Activated T-helper 1 cell treated with Interleukin-2 at 50 U/mL for 16 hours (primary cell): ENCODE data around the gene ELK1.

ENCODE experiments used
- DNase-seq: peaks from one replicate; pipeline ENCODE4 v3.0.0-alpha.2; 2020; ENCODE audit warnings: low read depth

The ELK1 gene

DNA sequence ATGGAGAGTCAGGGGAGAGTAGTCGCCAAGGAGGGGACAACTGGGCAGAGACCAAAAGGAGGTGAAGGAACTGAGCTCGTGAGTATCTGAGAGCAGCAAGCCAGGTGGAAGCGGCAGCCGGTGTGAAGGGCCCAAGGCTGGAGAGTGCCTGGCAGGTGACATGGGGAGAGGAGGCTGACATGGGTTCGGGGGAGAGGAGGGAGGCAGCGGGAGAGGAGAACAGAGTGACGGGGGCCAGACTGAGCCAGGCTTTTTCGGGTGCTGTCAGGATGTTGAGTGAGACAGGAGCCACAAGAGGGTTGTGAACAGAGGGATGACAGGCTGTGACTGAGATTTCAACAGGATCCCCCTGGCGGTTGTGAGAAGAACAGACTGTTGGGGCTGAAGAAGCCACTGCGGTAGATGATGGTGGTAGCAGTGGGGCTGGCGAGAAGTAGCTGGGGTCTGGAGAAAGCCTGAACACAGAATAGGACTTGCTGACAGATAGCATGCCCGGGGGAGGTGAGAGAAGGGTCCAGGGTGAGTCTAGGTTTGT lies 5.7 kb downstream of the ELK1 start:
- DNase-seq = no peak

DNA sequence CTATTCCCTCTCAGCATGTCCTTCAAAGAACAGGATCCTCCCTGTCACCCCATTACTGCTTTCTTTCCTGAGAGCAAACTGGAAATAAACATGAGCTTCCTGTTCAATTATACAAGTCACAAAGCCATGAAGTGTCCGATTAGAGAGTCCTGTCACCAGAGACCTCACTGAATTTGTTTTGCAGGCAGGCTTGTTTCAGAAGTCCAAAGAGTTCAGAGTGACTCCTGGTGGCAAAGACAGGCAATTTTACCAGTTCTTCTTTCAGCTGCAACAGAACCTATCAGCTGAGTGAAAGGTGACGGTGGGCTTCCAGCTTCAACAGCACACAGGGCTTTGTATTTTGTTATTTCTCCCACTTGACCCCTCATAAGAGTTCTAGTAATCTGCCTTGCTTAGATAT lies 6.4 kb downstream of the ELK1 start:
- DNase-seq = no peak

GRCh38 chrX:47638816-47639215 lies 11.5 kb downstream of the ELK1 start:
- DNase-seq = no peak

- DNase-seq = no peak
These were observed 12.7 kb downstream of the ELK1 start for GRCh38 chrX:47637546-47638195.

- DNase-seq = no peak
These were observed 15.3 kb downstream of the ELK1 start for GRCh38 chrX:47634871-47635575.

- no peak for DNase-seq
These were observed 16.4 kb downstream of the ELK1 start for GRCh38 chrX:47633689-47634590.

DNA sequence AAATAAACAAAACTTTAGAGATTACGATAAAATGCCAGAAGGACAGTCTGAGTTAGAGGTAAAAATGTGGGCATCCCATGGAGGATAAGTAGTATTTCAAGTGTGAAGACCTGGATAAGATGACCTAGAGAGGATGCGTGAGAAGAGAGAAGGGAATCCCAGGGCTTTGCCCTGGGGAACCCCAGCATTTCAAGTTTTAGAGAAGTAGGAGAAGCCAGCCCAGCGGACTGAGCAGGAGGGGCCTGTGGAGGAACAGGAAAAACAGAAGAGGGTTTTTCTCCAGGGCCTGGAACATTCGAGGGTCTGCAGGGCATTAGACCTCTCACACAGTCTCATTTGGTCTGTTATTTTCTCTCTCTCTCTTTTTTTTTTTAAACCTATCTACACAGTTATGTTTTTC lies 17.7 kb downstream of the ELK1 start:
- DNase-seq = no peak

- no peak for DNase-seq
These were observed 18.7 kb downstream of the ELK1 start for GRCh38 chrX:47631676-47632075.

GRCh38 chrX:47629419-47630200 lies 20.8 kb downstream of the ELK1 start, which contains the start of gene CFP:
TSS of gene CFP (minus strand) at chrX:47629930. CDS start at chrX:47629844, 86 bp downstream.
- no peak for DNase-seq

GRCh38 chrX:47628982-47629381 lies 21.4 kb downstream of the ELK1 start:
- DNase-seq = no peak

GRCh38 chrX:47625365-47625764 lies 25.0 kb downstream of the ELK1 start:
- DNase-seq = no peak

GRCh38 chrX:47623540-47624027 lies 26.8 kb downstream of the ELK1 start:
- DNase-seq = peak; percentile 11

- DNase-seq = no peak
These were observed 28.5 kb downstream of the ELK1 start for GRCh38 chrX:47621851-47622250.

DNA sequence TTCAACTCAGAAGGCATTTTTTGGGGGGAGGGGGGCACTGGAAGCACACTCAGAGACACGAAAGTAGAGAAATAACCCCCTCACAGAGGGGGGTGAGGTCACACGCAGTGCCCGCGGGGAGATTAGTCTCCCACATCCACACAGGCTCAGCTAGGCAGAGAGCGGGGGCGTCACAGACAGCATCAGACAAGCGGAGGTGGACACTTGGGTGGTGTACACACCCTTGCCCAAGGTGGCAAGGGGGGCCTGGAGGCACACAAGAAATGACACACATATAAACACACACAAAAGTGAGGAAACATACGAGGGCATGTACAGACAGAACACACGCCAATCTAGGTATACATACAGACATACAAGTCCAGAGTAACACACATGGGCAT lies 30.1 kb downstream of the ELK1 start:
- DNase-seq = no peak

- peak; percentile 71 for DNase-seq
These were observed 30.7 kb downstream of the ELK1 start, which contains the start of gene SYN1 for GRCh38 chrX:47619486-47620302. TSS of gene SYN1 (minus strand) at chrX:47619857. CDS start at chrX:47619728, 129 bp downstream.

- no peak for DNase-seq
These were observed 31.4 kb downstream of the ELK1 start for GRCh38 chrX:47618923-47619485.

DNA sequence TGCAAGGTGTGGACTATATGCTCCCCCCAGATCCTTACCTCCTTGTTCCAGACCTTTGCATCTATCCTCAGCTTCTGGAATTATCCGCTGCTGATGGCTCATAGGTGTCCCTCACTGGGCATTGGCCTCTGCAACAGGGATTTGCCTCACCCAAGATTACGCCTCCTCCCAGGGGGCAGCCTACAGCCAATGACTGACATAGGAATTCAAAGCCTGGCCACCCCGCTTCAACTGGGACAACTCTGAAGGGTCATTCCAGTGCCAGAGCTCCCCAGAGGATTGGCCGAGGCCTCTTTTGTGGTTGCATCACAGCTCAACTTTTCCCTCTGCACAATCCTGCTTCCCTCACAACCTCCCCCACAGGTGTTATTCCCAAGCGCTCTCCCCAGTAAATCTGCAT lies 35.7 kb downstream of the ELK1 start:
- DNase-seq = no peak

GRCh38 chrX:47613082-47613481 lies 37.3 kb downstream of the ELK1 start:
- DNase-seq = no peak

GRCh38 chrX:47612418-47612817 lies 37.9 kb downstream of the ELK1 start:
- DNase-seq = no peak

DNA sequence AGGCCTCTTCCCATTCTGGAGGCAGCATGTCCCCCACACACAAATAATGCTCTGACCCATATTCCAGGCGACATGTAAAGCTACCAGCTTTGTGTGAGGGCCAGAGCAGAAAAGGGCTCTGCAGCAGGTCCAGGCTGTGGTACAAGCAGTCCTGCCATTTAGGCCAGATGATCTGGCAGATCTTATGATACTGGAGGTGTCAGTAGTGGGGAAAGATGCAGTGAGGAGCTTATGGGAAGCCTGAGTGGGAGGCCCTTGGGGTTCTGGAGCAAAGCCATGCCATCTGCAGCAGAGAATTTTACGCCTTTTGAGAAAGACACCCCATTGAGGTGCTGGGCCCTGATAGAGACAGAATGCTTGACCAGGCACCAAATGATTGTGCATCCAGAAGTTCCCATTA lies 38.4 kb downstream of the ELK1 start:
- no peak for DNase-seq
